ENCODE measurements around the gene GRID2. TPM values are rescaled to one million over a fixed set of nuclear protein-coding genes. Genes with fewer than 3 reads are reported as not detected.

GRID2 gene
- total and polyA plus RNA-seq, 10 of the 15 experiments (the other 5 are each of a cell fraction or from before 2014, with no cell fraction given): not detected

GRCh38 chr4:92253986-92254671 lies 49.6 kb upstream of the GRID2 start:
- ATAC-seq (no peak), DNase-seq (ENCODE audit: low read depth, low spot score) (no peak), FAIRE-seq (no peak)
- no peak overlapping the region for H3K4me3 ChIP-seq
- BruUV-seq (replicated peaks): no TSS peak
- H3K27me3 ChIP-seq (replicated peaks in 1 of 2; ENCODE audit: control insufficient read depth in 2 of 2, insufficient read depth in 2 of 2, low read length in 1 of 2): no peaks in the 10 kb centered on the region
- 10% methylated on average over 4 of the region's 4 CpGs for WGBS (ENCODE audit: insufficient coverage, insufficient replicate concordance, low lambda C conversion rate, missing lambda C conversion rate)
- H3K36me3 ChIP-seq (ENCODE audit: control insufficient read depth in 2 of 2, insufficient read depth in 2 of 2, low read length in 1 of 2): no peaks in the 10 kb centered on the region
- no peak for TF ChIP-seq MEF2A (IDR thresholded peaks at IDR 0.05; ENCODE audit: insufficient read depth, low read depth, low read length)
- TF ChIP-seq PKNOX1 (IDR thresholded peaks at IDR 0.05): no peak
- TF ChIP-seq MTA3 (IDR thresholded peaks at IDR 0.05; ENCODE audit: borderline replicate concordance, low read length): no peak
- TF ChIP-seq SPI1 (IDR thresholded peaks at IDR 0.05; ENCODE audit: borderline replicate concordance, insufficient read depth, low read depth, low read length): no peak
- no peak for TF ChIP-seq MAX (IDR thresholded peaks at IDR 0.05; ENCODE audit: low read depth, low read length)
- TF ChIP-seq TARDBP (IDR thresholded peaks at IDR 0.05; ENCODE audit: borderline replicate concordance): no peak
- no peak for TF ChIP-seq PML (IDR thresholded peaks at IDR 0.05; ENCODE audit: low read length)
- TF ChIP-seq KLF5 (IDR thresholded peaks at IDR 0.05; ENCODE audit: partially characterized antibody): no peak
- TF ChIP-seq PAX8 (IDR thresholded peaks at IDR 0.05): no peak
- TF ChIP-seq ZNF384 (IDR thresholded peaks at IDR 0.05; ENCODE audit: borderline replicate concordance, low read depth, low read length): no peak
- no peak for TF ChIP-seq ATF2 (IDR thresholded peaks at IDR 0.05; ENCODE audit: low read length)
- no peak for TF ChIP-seq DPF2 (IDR thresholded peaks at IDR 0.05)
- no peak for TF ChIP-seq ATF7 (IDR thresholded peaks at IDR 0.05; ENCODE audit: low read depth)
- TF ChIP-seq NFYA (IDR thresholded peaks at IDR 0.05; ENCODE audit: borderline replicate concordance, low read depth, low read length): no peak
- TF ChIP-seq PBX3 (IDR thresholded peaks at IDR 0.05; ENCODE audit: insufficient replicate concordance, low read depth, low read length): no peak
- no peak for TF ChIP-seq HDAC2 (IDR thresholded peaks at IDR 0.05)
- no peak for TF ChIP-seq FOS (IDR thresholded peaks at IDR 0.05; ENCODE audit: borderline replicate concordance, extremely low read depth, insufficient read length)
- TF ChIP-seq EP300 (IDR thresholded peaks at IDR 0.05; ENCODE audit: borderline replicate concordance in 1 of 2, control insufficient read depth in 1 of 2, low read depth in 2 of 2, low read length in 2 of 2): no peak
- in situ Hi-C loops (cut with MboI): no loop called here
- H3K9ac ChIP-seq (ENCODE audit: control insufficient read depth, insufficient read depth, low read length): no peak overlapping the region
- no peak overlapping the region for H2AFZ ChIP-seq (ENCODE audit: control insufficient read depth, low read depth, low read length)
- H3K4me1 ChIP-seq (ENCODE audit: control insufficient read depth, insufficient read depth, low read length): no peaks in the 10 kb centered on the region
- ChIA-PET CTCF (no interaction called here), POLR2A (no interaction called here), SMC1A (ENCODE audit: uncharacterized antibody, unreplicated experiment) (no interaction called here), RAD21 (ENCODE audit: unreplicated experiment) (no interaction called here)
- intact Hi-C loops (cut with micrococcal nuclease; ENCODE audit: unreplicated experiment): no loop called here
- H3K9me3 ChIP-seq (replicated peaks; ENCODE audit: control insufficient read depth, insufficient read depth, low read length): no peaks in the 10 kb centered on the region
- H3K4me2 ChIP-seq (ENCODE audit: control insufficient read depth, insufficient read depth): no peak overlapping the region
- no peaks in the 10 kb centered on the region for H4K20me1 ChIP-seq (ENCODE audit: control insufficient read depth, insufficient read depth)
- H3K79me2 ChIP-seq (ENCODE audit: control insufficient read depth, insufficient read depth, low read length): no peaks in the 10 kb centered on the region
- no peak overlapping the region for H3K27ac ChIP-seq (ENCODE audit: control insufficient read depth, insufficient read depth)

Data from GM12878 (cell line).